Right cardiac atrium (tissue), 5 donors: ENCODE measurements around the gene PSMG3. TPM values are rescaled to one million over a fixed set of nuclear protein-coding genes. Genes with fewer than 3 reads are reported as not detected.

ENCODE experiments used
- ATAC-seq, 2 donors: fragments of 200-7000 bp; cut with Tn5 transposase; one replicate each; pipeline versions ENCODE4 v1.8.0 to v1.9.1; 2020; ENCODE audit warnings: moderate library complexity in 2 of 2, mild to moderate bottlenecking in 1 of 2
- DNase-seq, 3 donors: peaks; one replicate each; pipeline ENCODE4 v3.0.0-alpha.2; 2020
- H3K27ac ChIP-seq: one replicate; pipeline ENCODE4 v1.5.1; 2013; ENCODE audit warnings: mild to moderate bottlenecking, low read length, control low read depth, moderate library complexity
- H3K27me3 ChIP-seq: one replicate; pipeline ENCODE4 v1.6.1; 2013; ENCODE audit not compliant: control insufficient read depth, insufficient read depth
- H3K4me1 ChIP-seq: one replicate; pipeline ENCODE4 v1.6.1; 2013; ENCODE audit warnings: low read length; ENCODE audit not compliant: control insufficient read depth, insufficient read depth
- H3K4me3 ChIP-seq: one replicate; pipeline ENCODE4 v1.5.1; 2013; ENCODE audit warnings: low read length, control low read depth
- H3K9me3 ChIP-seq: one replicate; pipeline ENCODE4 v1.6.1; 2013; ENCODE audit warnings: low read length; ENCODE audit not compliant: control insufficient read depth
- WGBS: extraction: QIAGEN DNeasy Blood & Tissue Kit; methylation state at CpG from one replicate; pipeline ENCODE4 v1.1.7; 2013; 5-methylcytosine and 5-hydroxymethylcytosine counted together
- intact Hi-C, 4 donors: fragments of 100-400 bp; cut with DNase I; formaldehyde crosslinking; loops; one replicate each; pipeline versions ENCODE4 v1.11.0 to v1.14.0; 2022 to 2023
- polyA plus RNA-seq: library from polyadenylated mRNA; stranded (reverse); fragments of 200-250 nt; gene quantifications from one replicate; pipeline ENCODE4 v1.2.3, GENCODE V29; 2013
- total RNA-seq, 4 donors: library from RNA; stranded (reverse); fragmentation: NEBNext Ultra II Directional; extraction: Animal tissue kit (Norgen Biotek cat#: 25700); gene quantifications; one replicate each; pipeline ENCODE4 v1.2.1, GENCODE V29; 2021
- donor health status: healthy with polysubstance abuse.
- donor health status: DM: no; HTN: yes; CAD: no.
- donor health status: DM: no; HTN: no; CAD: no.
- donor health status: DM: no; HTN: yes; CAD: no; lungs with severe emphysema.
- donor health status: DM: yes; HTN: yes; CAD: no.

PSMG3 gene
- total and polyA plus RNA-seq, 5 donors: 11.6 to 27.6 (median 14.3) TPM

GRCh38 chr7:1562597-1563051 is 7.2 kb downstream of the PSMG3 start:
- ATAC-seq: no peak

GRCh38 chr7:1562116-1562515 is 7.7 kb downstream of the PSMG3 start:
- 53% methylated on average over 16 of the region's 16 CpGs for WGBS
- DNase-seq (no peak), ATAC-seq (no peak)
- Histone ChIP-seq H3K27me3 (no peaks in the 10 kb centered on the region), H3K4me1 (no peaks in the 10 kb centered on the region), H3K9me3 (no peaks in the 10 kb centered on the region), H3K27ac (no peak overlapping the region), H3K4me3 (no peak overlapping the region)
- intact Hi-C loops: loop anchor here in 1 of 4 donors (10.0 kb wide), 1 partner anchor 57 kb away; the partner anchor contains the start of gene INTS1

More at GRCh38 chr7:1562597-1563051, 7.2 kb downstream of the PSMG3 start:
- DNase-seq: peak in 1 of 3 donors; percentile 40
- intact Hi-C loops: loop anchor here in 1 of 4 donors (10.0 kb wide), 1 partner anchor 58 kb away; the partner anchor contains the start of gene INTS1
- H3K4me3 ChIP-seq: no peak overlapping the region
- H3K27me3 ChIP-seq: no peaks in the 10 kb centered on the region
- H3K9me3 ChIP-seq: no peaks in the 10 kb centered on the region
- no peaks in the 10 kb centered on the region for H3K4me1 ChIP-seq
- H3K27ac ChIP-seq: no peak overlapping the region
- 73% methylated on average over 18 of the region's 18 CpGs for WGBS

GRCh38 chr7:1561036-1561940 is 8.5 kb downstream of the PSMG3 start:
- DNase-seq: peak in 2 of 3 donors; percentile 46 to 55
- H3K9me3 ChIP-seq: no peaks in the 10 kb centered on the region
- no peak overlapping the region for H3K27ac ChIP-seq
- no peaks in the 10 kb centered on the region for H3K4me1 ChIP-seq
- ATAC-seq: no peak
- intact Hi-C loops: loop anchor here in 1 of 4 donors (10.0 kb wide), 1 partner anchor 56 kb away; the partner anchor contains the start of gene INTS1
- no peaks in the 10 kb centered on the region for H3K27me3 ChIP-seq
- WGBS: 80% methylated on average over 34 of the region's 34 CpGs
- H3K4me3 ChIP-seq: no peak overlapping the region

GRCh38 chr7:1560620-1561031 is 9.2 kb downstream of the PSMG3 start:
- no peaks in the 10 kb centered on the region for H3K9me3 ChIP-seq
- 83% methylated on average over 13 of the region's 13 CpGs for WGBS
- H3K27me3 ChIP-seq: no peaks in the 10 kb centered on the region
- no peak for ATAC-seq
- no peak overlapping the region for H3K4me3 ChIP-seq
- DNase-seq: peak in 1 of 3 donors; percentile 26
- intact Hi-C loops: loop anchor here in 1 of 4 donors (10.0 kb wide), 1 partner anchor 56 kb away; the partner anchor contains the start of gene INTS1
- no peaks in the 10 kb centered on the region for H3K4me1 ChIP-seq
- H3K27ac ChIP-seq: no peak overlapping the region

GRCh38 chr7:1559626-1560590 is 9.9 kb downstream of the PSMG3 start:
- no peak overlapping the region for H3K4me3 ChIP-seq
- H3K27ac ChIP-seq: no peak overlapping the region
- no peaks in the 10 kb centered on the region for H3K4me1 ChIP-seq
- ATAC-seq (no peak), DNase-seq (peak in 1 of 3 donors; percentile 40)
- no peaks in the 10 kb centered on the region for H3K9me3 ChIP-seq
- H3K27me3 ChIP-seq: no peaks in the 10 kb centered on the region
- intact Hi-C loops: loop anchor here in 1 of 4 donors (10.0 kb wide), 1 partner anchor 55 kb away; the partner anchor contains the start of gene INTS1
- 87% methylated on average over 28 of the region's 28 CpGs for WGBS

- DNase-seq (peak in 2 of 3 donors; percentile 45 to 66), ATAC-seq (no peak)
- no peaks in the 10 kb centered on the region for H3K9me3 ChIP-seq
- H3K27me3 ChIP-seq: no peaks in the 10 kb centered on the region
- intact Hi-C loops: no loop called here
- no peak overlapping the region for H3K27ac ChIP-seq
- no peak overlapping the region for H3K4me3 ChIP-seq
- H3K4me1 ChIP-seq: no peaks in the 10 kb centered on the region
- WGBS: 89% methylated on average over 32 of the region's 32 CpGs
These were observed 10.8 kb downstream of the PSMG3 start for GRCh38 chr7:1558841-1559625.

- H3K27me3 ChIP-seq: no peaks in the 10 kb centered on the region
- ATAC-seq (peak; percentile 51 to 52), DNase-seq (peak in 2 of 3 donors; percentile 80 to 84)
- no peaks in the 10 kb centered on the region for H3K4me1 ChIP-seq
- no peaks in the 10 kb centered on the region for H3K9me3 ChIP-seq
- intact Hi-C loops: no loop called here
- H3K27ac ChIP-seq: no peak overlapping the region
- 38% methylated on average over 24 of the region's 24 CpGs for WGBS
- H3K4me3 ChIP-seq: no peak overlapping the region
These were observed 11.5 kb downstream of the PSMG3 start for GRCh38 chr7:1558181-1558811.

- intact Hi-C loops: loop anchor here in 1 of 4 donors (2.0 kb wide), 1 partner anchor 51 kb away; no protein-coding TSS in a partner anchor
These were observed 12.1 kb downstream of the PSMG3 start for GRCh38 chr7:1557771-1558170.

GRCh38 chr7:1557006-1557405 is 12.8 kb downstream of the PSMG3 start:
- peak in 1 of 3 donors; percentile 18 for DNase-seq
- Histone ChIP-seq H3K9me3 (no peaks in the 10 kb centered on the region), H3K4me1 (no peaks in the 10 kb centered on the region), H3K27me3 (no peaks in the 10 kb centered on the region), H3K4me3 (no peak overlapping the region), H3K27ac (no peak overlapping the region)
- ATAC-seq: no peak
- intact Hi-C loops: loop anchor here in 1 of 4 donors (2.0 kb wide), 1 partner anchor 50 kb away; no protein-coding TSS in a partner anchor
- 95% methylated on average over 7 of the region's 7 CpGs for WGBS

More at GRCh38 chr7:1557771-1558170, 12.1 kb downstream of the PSMG3 start:
- ATAC-seq (peak in 1 of 2 donors; percentile 3), DNase-seq (peak in 1 of 3 donors; percentile 26)
- no peak overlapping the region for H3K27ac ChIP-seq
- H3K27me3 ChIP-seq: no peaks in the 10 kb centered on the region
- no peaks in the 10 kb centered on the region for H3K9me3 ChIP-seq
- H3K4me1 ChIP-seq: no peaks in the 10 kb centered on the region
- no peak overlapping the region for H3K4me3 ChIP-seq
- WGBS: 88% methylated on average over 10 of the region's 10 CpGs
